H1 (cell line): Measurements from ENCODE around the gene NQO2.

ENCODE experiments used
- BRCA1 ChIP-seq: IDR thresholded peaks from 2 replicates; pipeline ENCODE4 v1.6.1; 2012; ENCODE audit warnings: low read depth, low read length, improper control_type of control experiment
- CHD2 ChIP-seq: IDR thresholded peaks from 2 replicates; pipeline ENCODE4 v1.6.1; 2012; ENCODE audit warnings: low read length, improper control_type of control experiment
- CTCF ChIP-seq, 3 experiments: IDR thresholded peaks; 1 replicate in 2 of 3; 2 replicates in 1 of 3; pipeline versions ENCODE4 v1.5.1 to v1.6.1; 2011; ENCODE audit warnings: low read length in 3 of 3, mild to moderate bottlenecking in 3 of 3, inconsistent platforms in 2 of 3, low read depth in 1 of 3, moderate library complexity in 1 of 3; ENCODE audit not compliant: insufficient read depth in 1 of 3; ENCODE audit errors: control extremely low read depth in 1 of 3
- EZH2 ChIP-seq: fragments of 200-600 bp; sonication (generic); IDR thresholded peaks from 2 replicates; pipeline ENCODE4 v1.7.1; 2012; ENCODE audit warnings: low read depth, mild to moderate bottlenecking, moderate library complexity, low read length, inconsistent platforms; ENCODE audit not compliant: severe bottlenecking
- GTF2F1 ChIP-seq: IDR thresholded peaks from 2 replicates; pipeline ENCODE4 v1.6.1; 2012; ENCODE audit warnings: low read depth, low read length, improper control_type of control experiment, borderline replicate concordance
- PHF8 ChIP-seq: fragments of 200-600 bp; sonication (generic); conservative IDR thresholded peaks from 2 replicates; pipeline ENCODE4 v1.7.1; 2012; ENCODE audit warnings: low read depth, mild to moderate bottlenecking, inconsistent platforms, low read length, moderate library complexity
- POLR2A ChIP-seq, 2 experiments: IDR thresholded peaks; 1 replicate in 1 of 2; 2 replicates in 1 of 2; pipeline ENCODE4 v1.6.1; 2011; ENCODE audit warnings: low read depth in 2 of 2, low read length in 2 of 2, mild to moderate bottlenecking in 2 of 2; ENCODE audit errors: control extremely low read depth in 1 of 2
- POLR2AphosphoS5 ChIP-seq: IDR thresholded peaks from 2 replicates; pipeline ENCODE4 v1.6.1; 2011; ENCODE audit warnings: low read depth, low read length
- SP1 ChIP-seq: IDR thresholded peaks from 2 replicates; pipeline ENCODE4 v1.6.1; 2011; ENCODE audit warnings: low read depth, low read length
- TAF1 ChIP-seq: IDR thresholded peaks from 2 replicates; pipeline ENCODE4 v1.6.1; 2011; ENCODE audit warnings: mild to moderate bottlenecking, low read depth, low read length
- YY1 ChIP-seq: IDR thresholded peaks from 2 replicates; pipeline ENCODE4 v1.6.1; 2011; ENCODE audit warnings: low read depth, mild to moderate bottlenecking, low read length

- TF ChIP-seq CTCF (IDR thresholded peaks at IDR 0.05; ENCODE audit: control extremely low read depth in 1 of 3, insufficient read depth in 1 of 3, low read depth in 1 of 3, low read length in 3 of 3) (no peak), PHF8 (no peak), GTF2F1 (no peak), POLR2AphosphoS5 (no peak), YY1 (no peak), SP1 (no peak), BRCA1 (no peak), TAF1 (no peak), CHD2 (no peak), POLR2A (IDR thresholded peaks at IDR 0.05; ENCODE audit: control extremely low read depth in 1 of 2, low read depth in 2 of 2, low read length in 2 of 2) (no peak), EZH2 (no peak)
Observed at GRCh38 chr6:2950713-2951112, 49.0 kb upstream of the NQO2 start.
